Measurements from ENCODE around the gene PHYHD1.

The PHYHD1 gene

GRCh38 chr9:128885798-128886197 is 35.0 kb upstream of the PHYHD1 start:
- no peak overlapping the region for H3K9ac ChIP-seq (ENCODE audit: low read length)
- H3K79me2 ChIP-seq (ENCODE audit: low read length): peaks cover 68% of the 10 kb centered on the region
- no peaks in the 10 kb centered on the region for H3K27me3 ChIP-seq (replicated peaks; ENCODE audit: insufficient read depth, low read length)
- no peak for TF ChIP-seq EZH2phosphoT487 (IDR thresholded peaks at IDR 0.05; ENCODE audit: low read length)
- TF ChIP-seq CTCF (IDR thresholded peaks at IDR 0.05; ENCODE audit: low read length): no peak
- no peak for TF ChIP-seq EZH2 (optimal IDR thresholded peaks at IDR 0.05; ENCODE audit: low read depth, low read length)
- H3K4me1 ChIP-seq (ENCODE audit: low read length): peaks cover 4% of the 10 kb centered on the region; the same call in 1 of the 2 replicates
- no peaks in the 10 kb centered on the region for H3K9me2 ChIP-seq (replicated peaks; ENCODE audit: insufficient read depth, low read length)
- no peak overlapping the region for H3K4me3 ChIP-seq (ENCODE audit: low read length)
- H4K20me1 ChIP-seq (ENCODE audit: insufficient read depth, low read length): no peaks in the 10 kb centered on the region
- no peak for DNase-seq
- H2AFZ ChIP-seq (ENCODE audit: low read length): no peak overlapping the region
- H3K27ac ChIP-seq (ENCODE audit: low read length): no peak overlapping the region
- H3K36me3 ChIP-seq (replicated peaks; ENCODE audit: insufficient read depth, low read length): no peaks in the 10 kb centered on the region
- H3F3A ChIP-seq (ENCODE audit: insufficient read depth, low read length): peaks cover 6% of the 10 kb centered on the region
- no peaks in the 10 kb centered on the region for H3K9me3 ChIP-seq (replicated peaks; ENCODE audit: insufficient read depth, low read length)
- H3K4me2 ChIP-seq (ENCODE audit: low read depth, low read length): no peak overlapping the region

GRCh38 chr9:128886211-128886891 is 34.4 kb upstream of the PHYHD1 start:
- TF ChIP-seq EZH2phosphoT487 (IDR thresholded peaks at IDR 0.05; ENCODE audit: low read length): no peak
- TF ChIP-seq EZH2 (optimal IDR thresholded peaks at IDR 0.05; ENCODE audit: low read depth, low read length): no peak
- no peak for TF ChIP-seq CTCF (IDR thresholded peaks at IDR 0.05; ENCODE audit: low read length)
- Histone ChIP-seq H4K20me1 (ENCODE audit: insufficient read depth, low read length) (no peaks in the 10 kb centered on the region), H3K9me2 (replicated peaks; ENCODE audit: insufficient read depth, low read length) (no peaks in the 10 kb centered on the region), H3K27me3 (replicated peaks; ENCODE audit: insufficient read depth, low read length) (no peaks in the 10 kb centered on the region), H3K4me1 (ENCODE audit: low read length) (peaks cover 4% of the 10 kb centered on the region; the same call in 1 of the 2 replicates), H2AFZ (ENCODE audit: low read length) (no peak overlapping the region), H3K4me3 (ENCODE audit: low read length) (no peak overlapping the region), H3K27ac (ENCODE audit: low read length) (no peak overlapping the region), H3K36me3 (replicated peaks; ENCODE audit: insufficient read depth, low read length) (no peaks in the 10 kb centered on the region), H3K9me3 (replicated peaks; ENCODE audit: insufficient read depth, low read length) (no peaks in the 10 kb centered on the region), H3F3A (ENCODE audit: insufficient read depth, low read length) (peaks cover 4% of the 10 kb centered on the region), H3K4me2 (ENCODE audit: low read depth, low read length) (no peak overlapping the region), H3K79me2 (ENCODE audit: low read length) (peaks cover 68% of the 10 kb centered on the region), H3K9ac (ENCODE audit: low read length) (no peak overlapping the region)
- no peak for DNase-seq

DNA sequence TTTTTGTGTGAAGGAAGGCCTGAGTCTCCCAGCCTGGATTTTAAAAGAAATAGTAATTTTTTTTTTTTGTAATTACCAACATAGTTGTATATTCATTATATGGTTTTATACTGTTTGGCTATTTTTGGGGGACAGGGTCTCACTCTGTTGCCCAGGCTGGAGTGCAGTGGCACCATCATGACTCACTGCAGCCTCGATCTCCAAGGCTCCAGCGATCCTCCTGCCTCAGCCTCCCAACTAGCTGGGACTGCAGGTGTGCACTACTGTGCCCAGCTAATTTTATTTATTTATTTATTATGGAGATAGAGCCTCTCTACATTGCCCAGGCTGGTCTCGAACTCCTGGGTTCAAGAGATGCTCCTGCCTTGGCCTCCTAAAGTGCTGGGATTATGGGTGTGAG is 33.7 kb upstream of the PHYHD1 start:
- Histone ChIP-seq H3K4me3 (ENCODE audit: low read length) (no peak overlapping the region), H4K20me1 (ENCODE audit: insufficient read depth, low read length) (no peaks in the 10 kb centered on the region), H3K9me3 (replicated peaks; ENCODE audit: insufficient read depth, low read length) (no peaks in the 10 kb centered on the region), H3K9ac (ENCODE audit: low read length) (no peak overlapping the region), H3K4me1 (ENCODE audit: low read length) (peaks cover 4% of the 10 kb centered on the region; the same call in 1 of the 2 replicates), H3K9me2 (replicated peaks; ENCODE audit: insufficient read depth, low read length) (no peaks in the 10 kb centered on the region), H3K36me3 (replicated peaks; ENCODE audit: insufficient read depth, low read length) (no peaks in the 10 kb centered on the region), H3K27me3 (replicated peaks; ENCODE audit: insufficient read depth, low read length) (no peaks in the 10 kb centered on the region), H3F3A (ENCODE audit: insufficient read depth, low read length) (no peaks in the 10 kb centered on the region), H3K4me2 (ENCODE audit: low read depth, low read length) (no peak overlapping the region), H2AFZ (ENCODE audit: low read length) (no peak overlapping the region), H3K79me2 (ENCODE audit: low read length) (peaks cover 68% of the 10 kb centered on the region), H3K27ac (ENCODE audit: low read length) (no peak overlapping the region)
- no peak for DNase-seq
- TF ChIP-seq CTCF (IDR thresholded peaks at IDR 0.05; ENCODE audit: low read length) (no peak), EZH2 (optimal IDR thresholded peaks at IDR 0.05; ENCODE audit: low read depth, low read length) (no peak), EZH2phosphoT487 (IDR thresholded peaks at IDR 0.05; ENCODE audit: low read length) (no peak)
